Hippocampal formation (tissue), 2 donors: ENCODE results near the gene PLD3.
"Not testable (repeated sequence)": the region's sequence is repeated elsewhere in the genome, so short reads cannot be mapped to it uniquely, and the experiment has no call there.

Experiments used
- DNase-seq, 2 donors: peaks; one replicate each; lab custom pipeline; 2025; lab: John Stamatoyannopoulos, UW

The PLD3 gene

GRCh38 chr19:40365010-40365409 lies 16.5 kb downstream of the PLD3 start:
- DNase-seq, result no peak

GRCh38 chr19:40365613-40366401 lies 17.3 kb downstream of the PLD3 start:
- peak in 1 of 2 donors; percentile 55 for DNase-seq

GRCh38 chr19:40366697-40367561 lies 18.4 kb downstream of the PLD3 start:
- no peak for DNase-seq

GRCh38 chr19:40367577-40368434 lies 19.3 kb downstream of the PLD3 start:
- no peak for DNase-seq

- no peak for DNase-seq
Observed at GRCh38 chr19:40369797-40370196, 21.3 kb downstream of the PLD3 start.

- not testable (repeated sequence) for DNase-seq
Observed at GRCh38 chr19:40370253-40370652, 21.8 kb downstream of the PLD3 start.

GRCh38 chr19:40370997-40371801 lies 22.7 kb downstream of the PLD3 start:
- DNase-seq, result no peak

GRCh38 chr19:40371802-40372122 lies 23.3 kb downstream of the PLD3 start:
- no peak for DNase-seq

- no peak for DNase-seq
Observed at GRCh38 chr19:40374084-40374483, 25.6 kb downstream of the PLD3 start.

- DNase-seq, result no peak
Observed at GRCh38 chr19:40376286-40376862, 27.9 kb downstream of the PLD3 start.

- no peak for DNase-seq
Observed at GRCh38 chr19:40377876-40378385, 29.4 kb downstream of the PLD3 start.

GRCh38 chr19:40378509-40378908 lies 30.0 kb downstream of the PLD3 start:
- no peak for DNase-seq

GRCh38 chr19:40379446-40380198 lies 31.1 kb downstream of the PLD3 start:
- no peak for DNase-seq

GRCh38 chr19:40380199-40381037 lies 31.9 kb downstream of the PLD3 start:
- DNase-seq, result no peak

GRCh38 chr19:40381321-40381720 lies 32.8 kb downstream of the PLD3 start:
- no peak for DNase-seq

GRCh38 chr19:40383668-40384248 lies 35.3 kb downstream of the PLD3 start:
- no peak for DNase-seq

- no peak for DNase-seq
Observed at GRCh38 chr19:40387155-40387554, 38.7 kb downstream of the PLD3 start.

GRCh38 chr19:40388481-40388880 lies 40.0 kb downstream of the PLD3 start:
- DNase-seq, result no peak
